ENCODE results near the gene PPP2R2D.

The PPP2R2D gene

DNA sequence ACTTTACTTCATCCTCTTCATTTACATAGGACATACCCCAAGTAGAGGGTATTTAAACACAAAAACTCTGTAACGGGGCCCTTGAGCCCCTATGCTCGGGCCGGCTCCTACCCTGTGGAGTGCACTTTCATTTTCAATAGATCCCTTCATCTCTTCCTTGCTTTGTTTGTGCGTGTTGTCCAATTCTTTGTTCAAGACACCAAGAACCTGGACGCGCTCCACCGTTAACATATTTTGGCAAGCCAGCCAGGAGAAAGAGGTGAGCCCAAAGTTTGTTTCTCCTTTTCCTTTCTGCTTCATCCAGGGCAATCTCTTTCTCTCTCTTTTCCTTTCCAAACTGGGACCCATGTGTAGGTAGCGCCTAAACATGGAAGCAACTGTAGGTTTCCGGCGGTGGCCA, 106.9 kb downstream of the PPP2R2D start:
- no peaks in the 10 kb centered on the region for H3K4me1 Mint-ChIP-seq
- no peaks in the 10 kb centered on the region for H3K9me3 Mint-ChIP-seq
- peaks cover 1% of the 10 kb centered on the region for H3K36me3 Mint-ChIP-seq
- no peak overlapping the region for H3K4me3 Mint-ChIP-seq
- peaks cover 3% of the 10 kb centered on the region for H3K27me3 Mint-ChIP-seq
- no peak overlapping the region for H3K27ac Mint-ChIP-seq
